ENCODE measurements around the gene TBR1.

Gene TBR1

DNA sequence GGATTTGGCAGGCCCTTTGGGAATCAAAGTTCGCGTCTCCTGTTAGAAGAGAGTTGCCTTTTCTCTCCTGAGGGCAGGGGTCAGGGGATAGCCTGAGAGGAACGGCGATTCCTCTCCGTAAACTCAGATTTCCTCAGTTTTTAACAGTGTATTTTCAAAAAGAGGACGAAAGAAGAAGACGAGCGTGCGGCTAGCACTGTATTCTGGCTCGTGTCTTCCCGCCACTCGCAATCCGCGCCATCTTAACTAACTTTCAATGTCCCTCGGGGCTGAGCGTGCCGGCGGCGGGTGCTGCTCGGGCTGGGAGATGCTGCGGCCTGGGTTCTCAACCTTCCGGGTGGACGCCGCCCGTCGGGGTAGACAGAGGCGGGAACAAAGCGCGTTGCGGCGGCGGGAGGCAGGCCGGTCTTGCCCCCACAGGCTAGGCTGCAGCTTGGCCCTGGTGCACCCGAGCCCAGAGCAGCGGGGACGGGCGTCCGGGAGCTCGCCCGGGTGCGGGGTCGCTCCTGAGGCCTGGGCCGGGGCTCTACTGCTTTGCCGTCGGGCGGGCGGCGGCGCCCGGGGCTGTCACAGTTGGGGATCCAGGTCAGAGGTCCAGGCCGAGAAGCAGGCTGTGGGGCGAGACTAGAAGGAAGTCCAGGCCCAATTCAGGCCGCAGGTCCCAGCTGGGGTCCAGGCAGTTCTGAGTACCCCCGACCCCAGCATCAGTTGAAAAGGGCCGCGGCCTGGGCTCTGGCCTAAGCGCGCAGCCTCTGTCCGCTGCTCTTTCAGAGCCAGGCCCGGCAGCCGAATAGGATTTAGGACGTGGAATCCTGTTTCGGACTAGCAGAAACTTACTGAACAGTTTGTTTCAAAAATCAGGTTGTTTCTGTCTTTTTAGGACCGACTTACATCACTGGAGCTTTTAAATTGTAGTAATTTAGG is 11.8 kb downstream of the TBR1 start:
- no peaks in the 10 kb centered on the region for H3K9me3 ChIP-seq (ENCODE audit: control insufficient read depth, low read length)
- no peak overlapping the region for H3K4me3 ChIP-seq (ENCODE audit: insufficient read depth, low read depth, low read length, poor library complexity, severe bottlenecking)
- H3K4me1 ChIP-seq (ENCODE audit: control insufficient read depth, insufficient read depth, low read length, poor library complexity, severe bottlenecking), result peaks cover 16% of the 10 kb centered on the region
- no peak overlapping the region for H3K27ac ChIP-seq (ENCODE audit: insufficient read depth, low read length, poor library complexity, severe bottlenecking)
- no peaks in the 10 kb centered on the region for H3K36me3 ChIP-seq (ENCODE audit: control insufficient read depth, insufficient read depth, low read length)
- H3K27me3 ChIP-seq (replicated peaks; ENCODE audit: control insufficient read depth, insufficient read depth, low read length, poor library complexity, severe bottlenecking), result peaks cover 60% of the 10 kb centered on the region
- no peak for DNase-seq

DNA sequence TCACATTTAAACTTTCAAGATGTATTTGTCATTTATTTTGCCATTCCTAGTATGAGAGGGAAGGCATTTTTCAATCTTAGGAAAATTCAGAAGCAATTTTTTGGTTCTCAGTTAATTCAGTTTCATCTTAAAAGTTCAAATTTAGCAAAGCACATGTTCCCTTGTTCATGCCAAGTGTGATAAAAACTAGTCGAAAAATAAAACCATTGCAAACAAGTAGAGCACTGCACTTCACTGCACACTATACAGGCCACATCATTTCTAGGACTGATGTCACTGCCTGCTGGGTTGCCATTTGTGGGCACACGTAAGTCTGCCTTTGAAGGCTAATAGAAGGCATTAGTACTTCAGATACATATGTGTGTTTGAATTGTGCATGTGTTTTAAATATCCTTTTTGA is 14.3 kb downstream of the TBR1 start:
- H3K4me1 ChIP-seq (ENCODE audit: control insufficient read depth, insufficient read depth, low read length, poor library complexity, severe bottlenecking), result peaks cover 4% of the 10 kb centered on the region
- H3K36me3 ChIP-seq (ENCODE audit: control insufficient read depth, insufficient read depth, low read length), result no peaks in the 10 kb centered on the region
- H3K27ac ChIP-seq (ENCODE audit: insufficient read depth, low read length, poor library complexity, severe bottlenecking), result no peak overlapping the region
- H3K4me3 ChIP-seq (ENCODE audit: insufficient read depth, low read depth, low read length, poor library complexity, severe bottlenecking), result no peak overlapping the region
- no peaks in the 10 kb centered on the region for H3K9me3 ChIP-seq (ENCODE audit: control insufficient read depth, low read length)
- H3K27me3 ChIP-seq (replicated peaks; ENCODE audit: control insufficient read depth, insufficient read depth, low read length, poor library complexity, severe bottlenecking), result peaks cover 37% of the 10 kb centered on the region
- DNase-seq, result no peak

DNA sequence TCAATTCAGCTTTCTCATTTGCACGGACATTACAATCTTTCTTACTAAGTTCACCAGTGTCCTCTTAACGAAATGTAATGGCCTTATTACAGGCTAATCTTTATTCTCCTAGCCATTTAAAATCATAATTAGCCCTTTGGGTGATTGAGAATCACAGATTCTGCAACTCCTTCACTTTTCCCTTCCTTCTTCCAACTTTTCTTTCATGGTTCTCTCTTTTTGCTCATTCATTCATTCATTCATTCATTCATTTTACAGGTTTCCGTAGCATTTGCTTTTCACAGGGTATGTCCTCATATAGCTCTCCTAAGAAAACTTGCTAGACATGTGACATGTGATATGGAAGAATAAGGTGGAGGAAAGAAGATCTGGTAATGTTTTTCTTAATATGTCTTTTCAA is 16.0 kb downstream of the TBR1 start:
- Histone ChIP-seq H3K4me1 (ENCODE audit: control insufficient read depth, insufficient read depth, low read length, poor library complexity, severe bottlenecking) (peaks cover 4% of the 10 kb centered on the region), H3K9me3 (ENCODE audit: control insufficient read depth, low read length) (no peaks in the 10 kb centered on the region), H3K4me3 (ENCODE audit: insufficient read depth, low read depth, low read length, poor library complexity, severe bottlenecking) (no peak overlapping the region), H3K27ac (ENCODE audit: insufficient read depth, low read length, poor library complexity, severe bottlenecking) (no peak overlapping the region), H3K27me3 (replicated peaks; ENCODE audit: control insufficient read depth, insufficient read depth, low read length, poor library complexity, severe bottlenecking) (peaks cover 20% of the 10 kb centered on the region), H3K36me3 (ENCODE audit: control insufficient read depth, insufficient read depth, low read length) (no peaks in the 10 kb centered on the region)
- no peak for DNase-seq

DNA sequence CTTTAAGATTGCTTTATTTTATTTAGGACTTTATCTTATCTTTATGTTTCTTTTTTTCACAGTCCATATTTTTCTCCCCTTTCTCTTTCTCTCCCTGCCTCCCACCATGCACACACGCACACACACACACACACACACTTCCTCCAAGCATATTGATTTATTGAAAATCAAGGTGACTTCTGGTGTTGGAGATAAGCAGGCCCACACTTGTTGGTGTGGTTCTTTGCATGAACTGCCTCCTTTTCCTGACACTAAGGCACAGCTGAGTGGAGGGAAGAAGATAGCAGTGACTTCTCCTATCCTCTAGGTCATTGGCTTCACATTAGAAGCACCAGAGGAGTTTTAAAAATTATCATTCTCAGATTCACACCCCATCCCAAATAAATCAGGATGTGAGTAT is 18.0 kb downstream of the TBR1 start:
- Histone ChIP-seq H3K4me3 (ENCODE audit: insufficient read depth, low read depth, low read length, poor library complexity, severe bottlenecking) (no peak overlapping the region), H3K27me3 (replicated peaks; ENCODE audit: control insufficient read depth, insufficient read depth, low read length, poor library complexity, severe bottlenecking) (peaks cover 6% of the 10 kb centered on the region), H3K4me1 (ENCODE audit: control insufficient read depth, insufficient read depth, low read length, poor library complexity, severe bottlenecking) (no peaks in the 10 kb centered on the region), H3K36me3 (ENCODE audit: control insufficient read depth, insufficient read depth, low read length) (no peaks in the 10 kb centered on the region), H3K27ac (ENCODE audit: insufficient read depth, low read length, poor library complexity, severe bottlenecking) (no peak overlapping the region), H3K9me3 (ENCODE audit: control insufficient read depth, low read length) (no peaks in the 10 kb centered on the region)
- DNase-seq, result no peak

DNA sequence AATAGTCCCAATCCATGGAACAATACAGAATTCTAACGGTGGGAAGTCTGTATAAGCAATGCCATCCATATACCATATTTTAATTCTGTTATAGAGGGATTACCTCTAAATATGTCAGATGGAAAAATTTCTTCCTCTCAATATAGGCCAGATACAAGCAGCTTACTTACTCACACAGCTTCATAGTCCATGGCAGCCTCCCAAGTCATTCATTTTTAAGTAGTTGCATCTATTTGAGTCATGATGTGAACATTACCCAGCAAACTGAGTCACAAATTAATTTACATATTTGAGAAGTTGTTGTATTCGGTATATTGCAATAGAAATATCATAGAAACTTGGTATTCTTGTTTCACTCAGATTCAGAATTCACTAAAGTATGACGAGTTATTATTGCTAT is 20.3 kb downstream of the TBR1 start:
- Histone ChIP-seq H3K27ac (ENCODE audit: insufficient read depth, low read length, poor library complexity, severe bottlenecking) (no peak overlapping the region), H3K4me1 (ENCODE audit: control insufficient read depth, insufficient read depth, low read length, poor library complexity, severe bottlenecking) (no peaks in the 10 kb centered on the region), H3K36me3 (ENCODE audit: control insufficient read depth, insufficient read depth, low read length) (no peaks in the 10 kb centered on the region), H3K27me3 (replicated peaks; ENCODE audit: control insufficient read depth, insufficient read depth, low read length, poor library complexity, severe bottlenecking) (peaks cover 5% of the 10 kb centered on the region), H3K4me3 (ENCODE audit: insufficient read depth, low read depth, low read length, poor library complexity, severe bottlenecking) (no peak overlapping the region), H3K9me3 (ENCODE audit: control insufficient read depth, low read length) (no peaks in the 10 kb centered on the region)
- no peak for DNase-seq

DNA sequence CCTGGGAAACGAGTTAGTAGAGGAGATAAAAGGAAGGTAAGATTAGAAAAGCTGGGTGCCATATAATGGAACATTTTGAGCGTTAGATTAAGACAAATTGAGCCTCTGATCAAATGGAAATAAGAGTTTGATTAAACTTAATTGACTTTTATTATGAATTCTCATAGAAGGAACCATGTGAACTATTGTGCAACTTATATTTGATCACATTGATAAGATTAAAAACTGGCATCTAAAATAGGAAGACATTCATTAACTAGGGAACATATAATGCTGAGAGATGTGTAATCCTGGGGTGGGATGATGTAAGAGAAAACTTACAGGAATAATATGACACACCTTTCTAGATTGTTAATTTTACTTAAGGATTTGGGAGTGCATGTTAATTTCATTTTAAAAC is 22.5 kb downstream of the TBR1 start:
- peaks cover 5% of the 10 kb centered on the region for H3K27me3 ChIP-seq (replicated peaks; ENCODE audit: control insufficient read depth, insufficient read depth, low read length, poor library complexity, severe bottlenecking)
- no peaks in the 10 kb centered on the region for H3K9me3 ChIP-seq (ENCODE audit: control insufficient read depth, low read length)
- no peak for DNase-seq
- no peaks in the 10 kb centered on the region for H3K4me1 ChIP-seq (ENCODE audit: control insufficient read depth, insufficient read depth, low read length, poor library complexity, severe bottlenecking)
- no peaks in the 10 kb centered on the region for H3K36me3 ChIP-seq (ENCODE audit: control insufficient read depth, insufficient read depth, low read length)
- H3K27ac ChIP-seq (ENCODE audit: insufficient read depth, low read length, poor library complexity, severe bottlenecking), result no peak overlapping the region
- H3K4me3 ChIP-seq (ENCODE audit: insufficient read depth, low read depth, low read length, poor library complexity, severe bottlenecking), result no peak overlapping the region

DNA sequence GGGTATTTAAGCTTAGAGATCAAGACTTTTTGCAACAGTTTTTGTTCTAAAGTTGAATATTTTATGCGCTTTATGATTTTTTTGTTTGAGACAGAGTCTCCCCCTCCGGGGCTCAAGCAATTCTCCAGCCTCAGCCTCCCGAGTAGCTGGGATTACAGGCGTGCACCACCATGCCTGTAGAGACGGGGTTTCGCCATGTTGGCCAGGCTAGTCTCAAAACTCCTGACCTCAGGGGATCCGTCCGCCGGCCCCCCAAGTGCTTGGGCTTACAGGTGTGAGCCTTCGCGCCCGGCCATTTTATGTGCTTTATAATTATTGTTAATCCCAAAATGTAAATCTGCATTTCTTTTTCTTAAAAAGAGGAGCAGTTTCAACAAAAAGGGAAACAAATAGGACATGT is 29.0 kb downstream of the TBR1 start:
- peaks cover 3% of the 10 kb centered on the region for H3K27me3 ChIP-seq (replicated peaks; ENCODE audit: control insufficient read depth, insufficient read depth, low read length, poor library complexity, severe bottlenecking)
- no peak for DNase-seq
- no peak overlapping the region for H3K27ac ChIP-seq (ENCODE audit: insufficient read depth, low read length, poor library complexity, severe bottlenecking)
- H3K36me3 ChIP-seq (ENCODE audit: control insufficient read depth, insufficient read depth, low read length), result no peaks in the 10 kb centered on the region
- no peak overlapping the region for H3K4me3 ChIP-seq (ENCODE audit: insufficient read depth, low read depth, low read length, poor library complexity, severe bottlenecking)
- H3K4me1 ChIP-seq (ENCODE audit: control insufficient read depth, insufficient read depth, low read length, poor library complexity, severe bottlenecking), result no peaks in the 10 kb centered on the region
- no peaks in the 10 kb centered on the region for H3K9me3 ChIP-seq (ENCODE audit: control insufficient read depth, low read length)

DNA sequence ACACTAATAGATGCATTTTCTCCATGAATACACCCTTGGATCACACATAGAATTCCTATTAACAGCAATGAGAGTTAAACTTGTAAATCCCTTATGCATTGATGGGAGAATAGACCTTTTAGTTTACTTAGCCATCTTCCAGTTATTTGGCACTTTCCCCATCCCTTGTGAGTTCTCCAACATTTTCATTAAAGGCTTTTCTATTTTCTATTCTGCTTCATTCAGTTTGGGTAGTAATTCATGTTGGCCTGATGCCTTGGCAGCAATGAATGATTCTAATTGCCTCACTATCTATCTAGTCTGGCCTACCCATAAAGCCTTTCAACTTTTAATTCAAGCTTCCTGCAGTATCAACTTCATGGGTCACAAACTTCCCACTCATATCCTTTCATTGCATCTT is 32.3 kb downstream of the TBR1 start:
- no peak for DNase-seq
- Histone ChIP-seq H3K27me3 (replicated peaks; ENCODE audit: control insufficient read depth, insufficient read depth, low read length, poor library complexity, severe bottlenecking) (no peaks in the 10 kb centered on the region), H3K27ac (ENCODE audit: insufficient read depth, low read length, poor library complexity, severe bottlenecking) (no peak overlapping the region), H3K36me3 (ENCODE audit: control insufficient read depth, insufficient read depth, low read length) (no peaks in the 10 kb centered on the region), H3K9me3 (ENCODE audit: control insufficient read depth, low read length) (no peaks in the 10 kb centered on the region), H3K4me1 (ENCODE audit: control insufficient read depth, insufficient read depth, low read length, poor library complexity, severe bottlenecking) (no peaks in the 10 kb centered on the region), H3K4me3 (ENCODE audit: insufficient read depth, low read depth, low read length, poor library complexity, severe bottlenecking) (no peak overlapping the region)

DNA sequence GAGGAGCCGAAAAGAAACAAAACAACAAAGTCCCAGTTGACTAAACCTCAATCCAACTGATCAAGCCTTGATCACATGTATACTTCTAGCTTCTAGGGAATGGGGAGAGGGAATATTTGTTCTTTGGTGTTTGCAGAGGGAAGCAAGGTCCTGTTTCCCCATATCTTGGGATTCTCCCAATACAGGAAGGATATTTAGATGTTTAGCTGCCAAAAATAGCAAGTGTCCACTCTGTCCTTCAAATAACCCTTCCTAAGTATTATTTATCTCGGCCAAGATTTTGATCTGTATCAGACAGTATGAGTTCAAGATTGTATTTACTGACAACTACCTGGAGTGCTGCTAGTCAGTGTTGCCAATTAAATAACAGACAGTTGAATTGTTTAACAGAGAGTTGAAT is 55.5 kb downstream of the TBR1 start:
- DNase-seq, result no peak
- H3K27me3 ChIP-seq (replicated peaks; ENCODE audit: control insufficient read depth, insufficient read depth, low read length, poor library complexity, severe bottlenecking), result peaks cover 4% of the 10 kb centered on the region
- no peaks in the 10 kb centered on the region for H3K36me3 ChIP-seq (ENCODE audit: control insufficient read depth, insufficient read depth, low read length)
- no peak overlapping the region for H3K27ac ChIP-seq (ENCODE audit: insufficient read depth, low read length, poor library complexity, severe bottlenecking)
- H3K4me1 ChIP-seq (ENCODE audit: control insufficient read depth, insufficient read depth, low read length, poor library complexity, severe bottlenecking), result no peaks in the 10 kb centered on the region
- H3K9me3 ChIP-seq (ENCODE audit: control insufficient read depth, low read length), result no peaks in the 10 kb centered on the region
- H3K4me3 ChIP-seq (ENCODE audit: insufficient read depth, low read depth, low read length, poor library complexity, severe bottlenecking), result no peak overlapping the region

DNA sequence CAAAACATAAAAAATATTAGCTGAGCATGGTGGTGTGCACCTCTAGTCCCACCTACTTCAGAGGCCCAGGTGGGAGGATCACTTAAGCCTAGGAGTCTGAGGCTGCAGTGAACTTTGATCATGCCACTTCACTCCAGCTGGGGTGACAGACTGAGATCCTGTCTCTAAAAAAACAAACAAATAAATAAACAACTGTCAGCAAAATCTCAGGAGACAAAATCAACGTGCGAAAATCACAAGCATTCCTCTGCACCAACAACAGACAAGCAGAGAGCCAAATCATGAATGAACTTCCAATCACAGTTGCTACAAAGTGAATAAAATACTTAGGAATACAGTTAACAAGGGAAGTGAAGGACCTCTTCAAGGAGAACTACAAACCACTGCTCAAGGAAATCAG is 58.8 kb downstream of the TBR1 start:
- Histone ChIP-seq H3K27ac (ENCODE audit: insufficient read depth, low read length, poor library complexity, severe bottlenecking) (no peak overlapping the region), H3K9me3 (ENCODE audit: control insufficient read depth, low read length) (no peaks in the 10 kb centered on the region), H3K4me3 (ENCODE audit: insufficient read depth, low read depth, low read length, poor library complexity, severe bottlenecking) (no peak overlapping the region), H3K4me1 (ENCODE audit: control insufficient read depth, insufficient read depth, low read length, poor library complexity, severe bottlenecking) (no peaks in the 10 kb centered on the region), H3K36me3 (ENCODE audit: control insufficient read depth, insufficient read depth, low read length) (no peaks in the 10 kb centered on the region), H3K27me3 (replicated peaks; ENCODE audit: control insufficient read depth, insufficient read depth, low read length, poor library complexity, severe bottlenecking) (peaks cover 4% of the 10 kb centered on the region)
- no peak for DNase-seq
